Measurements from ENCODE around the gene GNAZ.

The GNAZ gene

DNA sequence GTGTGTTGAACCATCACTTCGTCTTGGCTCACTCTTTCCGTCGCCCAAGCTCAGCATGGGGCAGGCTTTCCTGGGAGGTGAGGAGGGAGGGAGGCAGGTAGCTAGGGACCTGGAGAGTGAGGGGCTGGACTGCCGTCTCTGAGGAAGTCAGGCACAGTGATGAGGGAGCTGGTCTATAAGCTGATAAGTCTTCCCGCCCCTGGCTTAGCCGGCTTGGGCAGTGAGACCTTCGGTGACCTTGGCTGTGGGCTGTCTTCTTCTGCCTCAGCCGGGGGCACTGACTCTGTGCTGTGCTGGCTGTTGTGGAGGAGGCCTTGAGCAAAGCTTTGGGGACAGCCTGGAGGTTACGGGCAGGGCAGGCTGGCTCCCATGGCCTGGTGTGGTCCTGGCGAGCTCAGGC is 18.7 kb downstream of the GNAZ start:
- DNase-seq = no peak
- H3K36me3 ChIP-seq (replicated peaks; ENCODE audit: insufficient read depth, low read length) = no peaks in the 10 kb centered on the region
- no peaks in the 10 kb centered on the region for H3F3A ChIP-seq (ENCODE audit: insufficient read depth, low read length)
- H3K27ac ChIP-seq (ENCODE audit: low read length) = no peak overlapping the region
- no peaks in the 10 kb centered on the region for H4K20me1 ChIP-seq (ENCODE audit: insufficient read depth, low read length)
- no peak overlapping the region for H3K4me2 ChIP-seq (ENCODE audit: low read depth, low read length)
- no peak overlapping the region for H2AFZ ChIP-seq (ENCODE audit: low read length)
- no peaks in the 10 kb centered on the region for H3K4me1 ChIP-seq (ENCODE audit: low read length)
- no peaks in the 10 kb centered on the region for H3K27me3 ChIP-seq (replicated peaks; ENCODE audit: insufficient read depth, low read length)
- H3K9me2 ChIP-seq (replicated peaks; ENCODE audit: insufficient read depth, low read length) = no peaks in the 10 kb centered on the region
- H3K4me3 ChIP-seq (ENCODE audit: low read length) = no peak overlapping the region
- H3K9me3 ChIP-seq (replicated peaks; ENCODE audit: insufficient read depth, low read length) = no peaks in the 10 kb centered on the region
- H3K79me2 ChIP-seq (ENCODE audit: low read length) = no peaks in the 10 kb centered on the region
- H3K9ac ChIP-seq (ENCODE audit: low read length) = no peak overlapping the region
- TF ChIP-seq EZH2 (optimal IDR thresholded peaks at IDR 0.05; ENCODE audit: low read depth, low read length) (no peak), CTCF (IDR thresholded peaks at IDR 0.05; ENCODE audit: low read length) (no peak)

GRCh38 chr22:23089633-23090456 is 19.5 kb downstream of the GNAZ start:
- TF ChIP-seq CTCF (IDR thresholded peaks at IDR 0.05; ENCODE audit: low read length) = no peak
- TF ChIP-seq EZH2phosphoT487 (IDR thresholded peaks at IDR 0.05; ENCODE audit: low read length) = no peak
- no peak for TF ChIP-seq EZH2 (optimal IDR thresholded peaks at IDR 0.05; ENCODE audit: low read depth, low read length)
- H2AFZ ChIP-seq (ENCODE audit: low read length) = no peak overlapping the region
- H3K36me3 ChIP-seq (replicated peaks; ENCODE audit: insufficient read depth, low read length) = no peaks in the 10 kb centered on the region
- no peak overlapping the region for H3K4me3 ChIP-seq (ENCODE audit: low read length)
- H3K27ac ChIP-seq (ENCODE audit: low read length) = no peak overlapping the region
- no peaks in the 10 kb centered on the region for H4K20me1 ChIP-seq (ENCODE audit: insufficient read depth, low read length)
- no peak for DNase-seq
- no peaks in the 10 kb centered on the region for H3K4me1 ChIP-seq (ENCODE audit: low read length)
- H3K4me2 ChIP-seq (ENCODE audit: low read depth, low read length) = no peak overlapping the region
- H3K9me3 ChIP-seq (replicated peaks; ENCODE audit: insufficient read depth, low read length) = no peaks in the 10 kb centered on the region
- H3K9ac ChIP-seq (ENCODE audit: low read length) = no peak overlapping the region
- H3F3A ChIP-seq (ENCODE audit: insufficient read depth, low read length) = no peaks in the 10 kb centered on the region
- no peaks in the 10 kb centered on the region for H3K27me3 ChIP-seq (replicated peaks; ENCODE audit: insufficient read depth, low read length)
- no peaks in the 10 kb centered on the region for H3K79me2 ChIP-seq (ENCODE audit: low read length)
- H3K9me2 ChIP-seq (replicated peaks; ENCODE audit: insufficient read depth, low read length) = no peaks in the 10 kb centered on the region

- H3K4me1 ChIP-seq (ENCODE audit: low read length) = no peaks in the 10 kb centered on the region
- no peak overlapping the region for H3K27ac ChIP-seq (ENCODE audit: low read length)
- no peak overlapping the region for H2AFZ ChIP-seq (ENCODE audit: low read length)
- H3K27me3 ChIP-seq (replicated peaks; ENCODE audit: insufficient read depth, low read length) = no peaks in the 10 kb centered on the region
- no peaks in the 10 kb centered on the region for H4K20me1 ChIP-seq (ENCODE audit: insufficient read depth, low read length)
- H3K4me3 ChIP-seq (ENCODE audit: low read length) = no peak overlapping the region
- no peaks in the 10 kb centered on the region for H3K9me3 ChIP-seq (replicated peaks; ENCODE audit: insufficient read depth, low read length)
- no peaks in the 10 kb centered on the region for H3K79me2 ChIP-seq (ENCODE audit: low read length)
- DNase-seq = no peak
- no peaks in the 10 kb centered on the region for H3F3A ChIP-seq (ENCODE audit: insufficient read depth, low read length)
- no peak overlapping the region for H3K9ac ChIP-seq (ENCODE audit: low read length)
- no peak for TF ChIP-seq EZH2phosphoT487 (IDR thresholded peaks at IDR 0.05; ENCODE audit: low read length)
- no peak for TF ChIP-seq CTCF (IDR thresholded peaks at IDR 0.05; ENCODE audit: low read length)
- no peak for TF ChIP-seq EZH2 (optimal IDR thresholded peaks at IDR 0.05; ENCODE audit: low read depth, low read length)
- no peaks in the 10 kb centered on the region for H3K9me2 ChIP-seq (replicated peaks; ENCODE audit: insufficient read depth, low read length)
- no peak overlapping the region for H3K4me2 ChIP-seq (ENCODE audit: low read depth, low read length)
- H3K36me3 ChIP-seq (replicated peaks; ENCODE audit: insufficient read depth, low read length) = no peaks in the 10 kb centered on the region
These were observed 20.1 kb downstream of the GNAZ start for GRCh38 chr22:23090457-23090835.
